ENCODE results near the gene MMP20.

- TF ChIP-seq GATA2 (IDR thresholded peaks at IDR 0.05; ENCODE audit: low read depth, low read length): no peak
- no peak for TF ChIP-seq GATA3 (IDR thresholded peaks at IDR 0.05; ENCODE audit: low read depth, low read length)
These were observed 44.8 kb downstream of the MMP20 start for GRCh38 chr11:102580185-102580951.

Data from SH-SY5Y (cell line).